Measurements from ENCODE around the gene PLA2G2A. TPM values are rescaled to one million over a fixed set of nuclear protein-coding genes. Genes with fewer than 3 reads are reported as not detected.
"Not testable (repeated sequence)": the region's sequence is repeated elsewhere in the genome, so short reads cannot be mapped to it uniquely, and the experiment has no call there.

The PLA2G2A gene
- total and polyA plus RNA-seq, 8 donors = 0.42 to 53.5 (median 8.9) TPM

DNA sequence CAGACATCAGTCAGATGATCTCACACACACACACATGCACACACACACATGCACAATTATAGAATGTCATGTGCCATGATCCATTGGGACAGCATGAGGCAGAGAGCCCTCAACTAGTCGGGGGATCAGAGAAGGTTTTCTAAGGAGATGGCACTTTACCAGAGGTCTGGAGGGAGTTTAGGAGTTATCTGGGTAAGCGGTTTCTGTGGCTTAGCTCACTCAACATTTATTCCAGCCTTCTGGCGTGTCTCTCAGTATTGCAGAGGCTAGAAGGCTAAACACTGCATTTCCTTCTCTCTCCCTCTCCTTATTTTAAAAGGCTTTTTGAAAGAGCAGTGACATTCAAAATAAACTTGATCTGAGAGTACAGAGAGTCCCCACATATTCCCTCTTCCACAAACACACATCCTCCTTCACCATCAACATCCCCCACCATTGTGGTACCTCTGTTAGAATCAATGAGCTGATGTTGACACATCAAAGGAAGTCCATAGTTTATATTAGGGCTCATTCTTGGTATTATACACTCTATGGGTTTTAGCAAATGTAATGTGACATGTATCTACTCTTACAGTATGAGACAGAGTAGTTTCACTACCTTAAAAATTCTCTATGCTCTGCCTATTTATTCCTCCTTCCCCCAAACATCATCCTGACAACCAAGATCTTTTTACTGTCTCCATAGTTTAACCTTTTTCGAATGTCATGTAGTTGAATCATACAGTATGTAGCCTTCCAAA, 9.0 kb upstream of the PLA2G2A start:
- intact Hi-C loops (cut with DNase I) = no loop called here
- ATAC-seq (no peak), DNase-seq (no peak), FAIRE-seq (no peak)
- TF ChIP-seq, protein P1, sequence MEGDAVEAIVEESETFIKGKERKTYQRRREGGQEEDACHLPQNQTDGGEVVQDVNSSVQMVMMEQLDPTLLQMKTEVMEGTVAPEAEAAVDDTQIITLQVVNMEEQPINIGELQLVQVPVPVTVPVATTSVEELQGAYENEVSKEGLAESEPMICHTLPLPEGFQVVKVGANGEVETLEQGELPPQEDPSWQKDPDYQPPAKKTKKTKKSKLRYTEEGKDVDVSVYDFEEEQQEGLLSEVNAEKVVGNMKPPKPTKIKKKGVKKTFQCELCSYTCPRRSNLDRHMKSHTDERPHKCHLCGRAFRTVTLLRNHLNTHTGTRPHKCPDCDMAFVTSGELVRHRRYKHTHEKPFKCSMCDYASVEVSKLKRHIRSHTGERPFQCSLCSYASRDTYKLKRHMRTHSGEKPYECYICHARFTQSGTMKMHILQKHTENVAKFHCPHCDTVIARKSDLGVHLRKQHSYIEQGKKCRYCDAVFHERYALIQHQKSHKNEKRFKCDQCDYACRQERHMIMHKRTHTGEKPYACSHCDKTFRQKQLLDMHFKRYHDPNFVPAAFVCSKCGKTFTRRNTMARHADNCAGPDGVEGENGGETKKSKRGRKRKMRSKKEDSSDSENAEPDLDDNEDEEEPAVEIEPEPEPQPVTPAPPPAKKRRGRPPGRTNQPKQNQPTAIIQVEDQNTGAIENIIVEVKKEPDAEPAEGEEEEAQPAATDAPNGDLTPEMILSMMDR (IDR thresholded peaks at IDR 0.05) = no peak
- WGBS, 2 donors = 66 to 80% methylated on average over 4 of the region's 4 CpGs
- Histone ChIP-seq H3K36me3 (no peaks in the 10 kb centered on the region), H3K27ac (no peak overlapping the region), H3K27me3 (no peaks in the 10 kb centered on the region), H3K9me3 (no peaks in the 10 kb centered on the region), H3K4me1 (no peaks in the 10 kb centered on the region), H3K4me3 (no peak overlapping the region)

DNA sequence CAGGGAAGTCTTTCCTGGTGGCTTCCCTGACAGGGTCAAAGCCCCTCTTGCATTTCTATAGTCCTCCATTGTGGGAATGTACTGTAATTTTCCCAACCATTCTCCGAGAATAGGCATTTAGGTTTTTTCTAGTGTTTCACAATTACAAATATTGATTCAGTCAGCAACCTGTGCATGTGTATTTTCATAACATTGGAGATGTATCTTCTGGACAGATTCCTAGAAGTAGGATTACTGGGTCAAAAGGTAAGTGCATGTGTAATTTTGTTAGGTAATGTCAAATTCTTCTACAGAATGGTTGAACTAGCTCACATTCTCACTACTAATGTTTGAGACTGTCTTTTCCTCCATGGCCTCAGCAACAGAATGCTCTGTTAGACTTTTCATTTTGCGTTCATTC, 8.3 kb upstream of the PLA2G2A start:
- DNase-seq = no peak
- intact Hi-C loops (cut with DNase I) = no loop called here
- H3K4me1 ChIP-seq = no peaks in the 10 kb centered on the region
- H3K27me3 ChIP-seq = no peaks in the 10 kb centered on the region
- H3K27ac ChIP-seq = no peak overlapping the region
- peak in 1 of 4 donors; percentile 41 for ATAC-seq
- FAIRE-seq = no peak
- 49 to 53% methylated on average over 2 of the region's 2 CpGs for WGBS, 2 donors
- H3K4me3 ChIP-seq = no peak overlapping the region
- no peaks in the 10 kb centered on the region for H3K36me3 ChIP-seq
- H3K9me3 ChIP-seq = no peaks in the 10 kb centered on the region
- TF ChIP-seq, protein P1 (IDR thresholded peaks at IDR 0.05) = no peak

DNA sequence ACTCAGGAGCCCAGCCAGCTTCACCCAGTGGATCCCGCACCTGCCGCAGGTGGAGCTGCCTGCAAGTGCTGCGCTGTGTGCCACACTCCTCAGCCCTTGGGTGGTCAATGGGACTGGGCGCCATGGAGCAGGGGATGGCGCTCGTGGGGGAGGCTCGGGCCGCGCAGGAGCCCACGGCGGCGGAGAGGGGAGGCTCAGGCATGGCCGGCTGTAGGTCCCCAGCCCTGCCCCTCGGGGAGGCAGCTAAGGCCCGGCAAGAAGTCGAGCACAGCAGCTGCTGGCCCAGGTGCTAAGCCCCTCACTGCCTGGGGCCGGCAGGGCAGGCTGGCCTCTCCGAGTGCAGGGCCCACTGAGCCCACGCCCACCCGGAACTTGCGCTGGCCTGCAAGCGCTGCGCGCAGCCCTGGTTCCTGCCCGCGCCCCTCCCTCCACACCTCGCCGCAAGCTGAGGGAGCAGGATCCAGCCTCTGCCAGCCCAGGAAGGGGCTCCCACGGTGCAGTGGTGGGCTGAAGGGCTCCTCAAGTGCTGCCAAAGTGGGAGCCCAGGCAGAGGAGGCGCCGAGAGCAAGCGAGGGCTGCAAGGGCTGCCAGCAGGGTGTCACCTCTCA, 5.1 kb upstream of the PLA2G2A start:
- ATAC-seq; intact Hi-C loops (cut with DNase I); H3K27ac ChIP-seq; H3K27me3 ChIP-seq; H3K4me3 ChIP-seq; H3K9me3 ChIP-seq; H3K36me3 ChIP-seq; DNase-seq; FAIRE-seq; H3K4me1 ChIP-seq: not testable (repeated sequence)
- WGBS, 2 donors = 92 to 95% methylated on average over 27 to 32 of the region's 32 CpGs

DNA sequence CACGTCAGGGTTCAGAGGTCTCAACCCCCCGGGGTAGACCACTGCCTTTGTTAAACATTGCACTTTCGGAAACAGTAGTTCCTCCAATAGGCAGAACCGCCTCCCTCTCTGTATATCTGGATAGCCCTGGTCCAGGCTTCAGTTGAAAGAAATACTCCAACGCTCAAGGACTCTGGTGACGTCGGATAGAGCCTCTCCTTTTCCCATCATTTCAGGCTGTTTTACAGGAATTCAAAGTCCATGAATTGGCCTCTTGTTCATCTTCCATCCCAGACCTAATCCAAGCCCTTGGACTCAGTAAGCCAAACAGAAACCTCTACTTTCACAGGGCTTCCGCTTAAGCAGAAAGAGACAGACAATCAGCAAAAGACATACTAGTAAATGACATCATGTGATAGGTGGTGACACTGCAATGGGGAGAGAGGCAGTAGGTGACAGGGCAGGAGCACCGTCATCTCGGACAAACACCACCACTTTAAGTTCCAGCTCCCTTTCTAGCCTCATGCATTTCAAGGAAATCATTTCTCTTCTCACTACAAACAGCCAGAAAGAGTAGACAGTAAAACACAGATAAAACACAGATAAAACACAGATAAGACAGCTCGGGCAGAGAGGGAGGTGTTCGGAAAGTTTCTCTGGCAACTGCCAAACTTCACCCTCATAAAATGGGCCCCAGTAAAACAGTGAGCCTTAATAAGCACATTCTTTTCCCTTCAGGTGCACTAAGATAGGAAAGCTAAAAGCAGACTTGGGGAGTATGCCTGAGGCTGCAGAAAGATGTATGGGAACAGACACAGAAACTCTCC, 2.3 kb upstream of the PLA2G2A start:
- no peaks in the 10 kb centered on the region for H3K36me3 ChIP-seq
- no peak for FAIRE-seq
- intact Hi-C loops (cut with DNase I) = no loop called here
- H3K4me3 ChIP-seq = no peak overlapping the region
- 57 to 61% methylated on average over 12 of the region's 12 CpGs for WGBS, 2 donors
- TF ChIP-seq, protein P1 (IDR thresholded peaks at IDR 0.05) = no peak
- peak in 1 of 4 donors; percentile 24 for ATAC-seq
- H3K9me3 ChIP-seq = no peaks in the 10 kb centered on the region
- H3K4me1 ChIP-seq = peaks cover 0 to 2% (median 0%) of the 10 kb centered on the region in 3 donors
- no peaks in the 10 kb centered on the region for H3K27me3 ChIP-seq
- no peak overlapping the region for H3K27ac ChIP-seq
- no peak for DNase-seq

GRCh38 chr1:19981170-19981506, 1.7 kb upstream of the PLA2G2A start:
- Histone ChIP-seq H3K36me3 (no peaks in the 10 kb centered on the region), H3K27ac (no peak overlapping the region), H3K27me3 (no peaks in the 10 kb centered on the region), H3K9me3 (no peaks in the 10 kb centered on the region), H3K4me1 (peaks cover 0 to 2% (median 0%) of the 10 kb centered on the region in 3 donors), H3K4me3 (no peak overlapping the region)
- 85 to 91% methylated on average over 1 of the region's 1 CpG for WGBS, 2 donors
- ATAC-seq (no peak), DNase-seq (no peak), FAIRE-seq (no peak)
- TF ChIP-seq, protein P1 (IDR thresholded peaks at IDR 0.05) = no peak
- intact Hi-C loops (cut with DNase I) = no loop called here

All from pancreas (tissue), 10 donors.